BJ (cell line): ENCODE results near the gene ITSN1. TPM values are rescaled to one million over a fixed set of nuclear protein-coding genes. Genes with fewer than 3 reads are reported as not detected.

ENCODE experiments used
- CTCF ChIA-PET: fragments of 350-600 bp; formaldehyde crosslinking; extraction: SDS; loops from one replicate; lab custom pipeline; 2021; ENCODE audit warnings: antibody characterized with exemption, inconsistent platforms; lab: Yijun Ruan, JAX
- POLR2A ChIA-PET: fragments of 300-600 bp; sonication (Branson Sonifier 250); formaldehyde crosslinking; extraction: SDS; loops from one replicate; lab custom pipeline; 2021; ENCODE audit warnings: antibody characterized with exemption; lab: Charles Lee
- DNase-seq: peaks from one replicate; pipeline ENCODE4 v3.0.0-alpha.2; 2011; ENCODE audit warnings: low read depth
- H3K27me3 ChIP-seq: 2 replicates; pipeline ENCODE4 v1.6.0; 2011; ENCODE audit warnings: low read length; ENCODE audit not compliant: control insufficient read depth, insufficient read depth
- H3K36me3 ChIP-seq: 2 replicates; pipeline ENCODE4 v1.5.1; 2011; ENCODE audit warnings: low read length; ENCODE audit not compliant: control insufficient read depth, insufficient read depth
- H3K4me3 ChIP-seq: 2 replicates; pipeline ENCODE4 v1.5.1; 2011; ENCODE audit warnings: low read depth, mild to moderate bottlenecking, control low read depth, low read length
- CTCF ChIP-seq: IDR thresholded peaks from 2 replicates; pipeline ENCODE4 v1.5.1; 2011; ENCODE audit warnings: low read depth, mild to moderate bottlenecking, control low read depth, inconsistent platforms, low read length, moderate library complexity; ENCODE audit not compliant: insufficient read depth
- polyA plus RNA-seq: library from polyadenylated mRNA; depleted of rRNA; stranded (reverse); fragments of >200 nt; gene quantifications from 2 replicates; pipeline ENCODE4 v1.2.3, GENCODE V29; 2011

ITSN1 gene
- polyA plus RNA-seq, 1 experiment, result 68.4 TPM

- CTCF ChIA-PET, result no interaction called here
- no peak for TF ChIP-seq CTCF
- no peak overlapping the region for H3K4me3 ChIP-seq
- 0 out of 2 replicates have a peak, but pooled peaks cover 2% of the 10 kb centered on the region for H3K36me3 ChIP-seq
- H3K27me3 ChIP-seq, result no peaks in the 10 kb centered on the region
- POLR2A ChIA-PET, result no interaction called here
- DNase-seq, result no peak
These were observed 97.4 kb downstream of the ITSN1 start for GRCh38 chr21:33739701-33740100.

DNA sequence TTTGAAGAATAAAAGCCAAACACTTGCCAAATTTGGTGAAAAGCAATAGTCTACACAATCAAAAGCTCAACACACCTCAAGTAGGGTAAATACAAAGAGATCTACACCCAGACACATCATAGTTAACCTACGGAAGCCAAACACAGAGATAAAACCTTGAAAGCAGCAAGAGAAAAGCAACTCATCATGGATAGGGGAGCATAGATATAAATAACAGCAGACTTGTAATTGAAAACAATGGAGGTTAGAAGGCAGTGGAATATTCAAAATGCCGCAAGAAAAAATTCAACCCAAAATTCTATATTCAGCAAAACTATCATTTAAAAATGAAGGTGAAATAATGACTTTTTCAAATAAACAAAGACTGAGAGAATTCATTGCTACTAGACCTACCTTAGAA, 105.1 kb downstream of the ITSN1 start:
- no peak overlapping the region for H3K4me3 ChIP-seq
- DNase-seq, result no peak
- peaks cover 1% of the 10 kb centered on the region; the same call in 1 of the 2 replicates for H3K36me3 ChIP-seq
- ChIA-PET CTCF (no interaction called here), POLR2A (no interaction called here)
- TF ChIP-seq CTCF, result no peak
- H3K27me3 ChIP-seq, result no peaks in the 10 kb centered on the region

DNA sequence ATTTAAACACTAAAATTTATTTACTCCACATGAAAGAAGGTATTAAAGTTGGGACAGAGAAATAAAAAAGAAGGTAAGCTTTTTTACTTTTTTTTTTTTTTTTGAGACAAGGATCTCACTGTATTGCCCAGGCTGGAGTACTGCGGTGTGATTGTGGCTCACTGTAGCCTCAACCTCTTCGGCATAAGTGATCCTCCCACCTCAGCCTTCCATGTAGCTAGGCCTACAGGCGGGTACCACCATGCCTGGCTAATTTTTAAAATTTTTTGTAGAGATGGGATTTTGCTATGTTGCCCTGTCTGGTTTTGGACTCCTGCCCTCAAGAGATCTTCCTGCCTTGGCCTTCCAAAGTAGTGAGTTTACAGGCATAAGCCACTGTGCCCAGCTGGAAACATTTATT, 106.6 kb downstream of the ITSN1 start:
- no peak for DNase-seq
- H3K4me3 ChIP-seq, result no peak overlapping the region
- H3K27me3 ChIP-seq, result no peaks in the 10 kb centered on the region
- ChIA-PET CTCF (interaction anchor here (0.6 to 1.1 kb wide), 2 partner anchors 11 to 14 kb away, joined by 3 read pairs; no protein-coding TSS in a partner anchor), POLR2A (no interaction called here)
- H3K36me3 ChIP-seq, result peaks cover 1% of the 10 kb centered on the region; the same call in 1 of the 2 replicates
- no peak for TF ChIP-seq CTCF

GRCh38 chr21:33750017-33750416, 107.7 kb downstream of the ITSN1 start:
- CTCF ChIA-PET, result no interaction called here
- POLR2A ChIA-PET, result no interaction called here
- DNase-seq, result no peak

GRCh38 chr21:33751120-33751519, 108.8 kb downstream of the ITSN1 start:
- no peak for TF ChIP-seq CTCF
- CTCF ChIA-PET, result interaction anchor here (0.7 kb wide), 1 partner anchor 120 kb away, joined by 4 read pairs; no protein-coding TSS in a partner anchor
- no peak overlapping the region for H3K4me3 ChIP-seq
- no peak for DNase-seq
- POLR2A ChIA-PET, result no interaction called here
- H3K27me3 ChIP-seq, result no peaks in the 10 kb centered on the region
- peaks cover 3% of the 10 kb centered on the region; the same call in 1 of the 2 replicates for H3K36me3 ChIP-seq

More at GRCh38 chr21:33750017-33750416, 107.7 kb downstream of the ITSN1 start:
- no peaks in the 10 kb centered on the region for H3K27me3 ChIP-seq
- no peak overlapping the region for H3K4me3 ChIP-seq
- H3K36me3 ChIP-seq, result peaks cover 3% of the 10 kb centered on the region; the same call in 1 of the 2 replicates
- no peak for TF ChIP-seq CTCF
